T47D (cell line): ENCODE results near the gene HMGB3.

Experiments used
- DNase-seq, 2 experiments: peaks; one replicate each; pipeline versions ENCODE4 v3.0.0 to v3.0.0-alpha.2; 2011 to 2012; ENCODE audit warnings: low read depth in 1 of 2, low spot score in 1 of 2
- JUND ChIP-seq: IDR thresholded peaks from 2 replicates; pipeline ENCODE4 v1.6.1; 2012; ENCODE audit warnings: low read depth
- in situ Hi-C: cut with HindIII; loops from 2 replicates; pipeline ENCODE4 v1.10.0; 2016; ENCODE audit warnings: low sequenced_read_pairs, low pct_unique_long_range_greater_than_20kb

HMGB3 gene

GRCh38 chrX:150982788-150983520 lies at the start of gene HMGB3:
Gene HMGB3 (plus strand): TSS chrX:150983335. CDS start chrX:150985600, 2,265 bp downstream.
- peak; percentile 92 for DNase-seq
- no peak for TF ChIP-seq JUND
- in situ Hi-C loops = no loop called here

DNA sequence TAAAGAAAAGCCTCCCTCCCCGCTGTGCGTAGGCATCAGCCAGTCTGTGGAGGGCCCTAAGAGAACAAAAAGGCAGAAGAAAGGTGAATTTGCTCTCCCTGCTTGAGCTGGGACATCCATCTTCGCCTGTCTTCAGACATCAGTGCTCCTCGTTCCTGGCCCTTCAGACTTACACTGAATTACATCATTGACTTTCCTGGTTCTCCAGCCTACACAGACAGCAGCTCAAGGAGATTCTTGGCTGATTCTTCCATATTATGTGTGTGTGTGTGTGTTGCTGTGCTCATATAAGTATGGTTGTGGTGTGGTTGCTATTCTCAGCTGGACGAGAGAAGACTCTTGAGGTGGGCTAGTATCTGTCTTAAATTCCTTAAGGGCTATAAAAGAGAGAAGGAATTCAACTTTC lies 49.2 kb upstream of the HMGB3 start:
- no peak for DNase-seq

GRCh38 chrX:150934453-150934852 lies 48.7 kb upstream of the HMGB3 start:
- in situ Hi-C loops = no loop called here
- DNase-seq = peak in 1 of 2 experiments; percentile 15
- no peak for TF ChIP-seq JUND

More for the DNA sequence above, 49.2 kb upstream of the HMGB3 start:
- in situ Hi-C loops = no loop called here
- TF ChIP-seq JUND = no peak

DNA sequence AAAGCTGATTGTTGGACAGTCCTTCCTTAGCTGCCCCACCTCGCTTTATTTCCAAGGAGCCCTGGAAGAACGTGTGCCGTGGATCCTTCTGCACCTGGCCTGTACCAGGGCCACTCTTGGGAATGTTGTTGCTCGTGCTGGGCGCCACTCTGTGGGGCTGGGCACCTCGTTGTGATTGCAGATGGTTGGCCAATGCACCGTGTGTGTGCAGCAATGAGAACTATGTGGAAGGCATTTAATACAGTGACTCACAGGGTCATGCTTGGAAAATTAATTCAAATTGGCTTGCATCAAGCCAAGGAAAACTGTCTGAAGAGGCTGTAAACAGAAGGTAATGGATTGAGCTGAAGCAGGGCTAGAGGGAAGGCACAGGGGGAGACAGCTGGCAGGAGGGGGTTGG lies 47.7 kb upstream of the HMGB3 start:
- no peak for DNase-seq
- TF ChIP-seq JUND = no peak
- in situ Hi-C loops = no loop called here

- in situ Hi-C loops = no loop called here
- DNase-seq = no peak
- TF ChIP-seq JUND = no peak
These were observed 46.6 kb upstream of the HMGB3 start for GRCh38 chrX:150936556-150936955.

GRCh38 chrX:150940844-150941495 lies 42.2 kb upstream of the HMGB3 start:
- TF ChIP-seq JUND = no peak
- in situ Hi-C loops = no loop called here
- DNase-seq = no peak

DNA sequence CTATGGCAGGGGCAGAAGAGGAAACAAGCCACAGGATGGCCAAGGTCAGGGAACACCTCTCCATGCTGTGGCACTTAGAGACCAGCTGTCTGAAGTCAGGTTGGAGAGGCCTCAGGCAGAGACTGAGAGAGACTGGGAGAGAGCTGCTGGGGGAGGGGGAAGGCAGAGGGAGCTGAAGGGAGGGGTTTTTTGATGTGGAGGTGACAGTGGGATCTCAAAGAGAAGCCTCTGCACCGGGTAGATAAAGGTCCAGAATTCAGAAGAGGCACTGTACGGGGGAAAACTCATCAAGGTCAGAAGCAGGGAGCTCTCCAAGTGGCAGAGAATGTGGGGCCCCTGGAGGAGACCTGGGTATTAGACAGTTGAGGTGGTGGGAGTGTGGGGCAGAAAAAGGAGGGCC lies 41.6 kb upstream of the HMGB3 start:
- DNase-seq = no peak
- in situ Hi-C loops = no loop called here
- TF ChIP-seq JUND = no peak

GRCh38 chrX:150942942-150943594 lies 40.1 kb upstream of the HMGB3 start:
- in situ Hi-C loops = no loop called here
- TF ChIP-seq JUND = no peak
- DNase-seq = peak in 1 of 2 experiments; percentile 19

DNA sequence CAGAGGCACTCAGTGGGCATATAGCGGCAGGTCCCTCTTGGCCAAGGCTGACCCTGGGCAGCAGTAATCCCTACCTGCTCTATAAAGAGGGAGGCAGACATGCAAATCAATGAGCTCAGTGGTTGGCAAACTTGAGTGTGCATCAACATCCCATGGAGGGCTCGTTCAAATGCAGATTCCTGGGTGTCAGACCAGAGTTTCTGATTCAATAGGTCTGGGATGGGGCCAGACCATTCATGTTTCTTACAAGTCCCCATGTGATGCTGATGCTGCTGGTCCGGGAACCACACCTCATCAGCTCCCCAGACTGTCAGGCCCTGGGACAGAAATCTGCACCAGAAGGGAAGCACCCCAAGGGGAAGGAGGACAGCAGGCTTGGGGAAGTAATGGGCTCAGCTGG lies 38.9 kb upstream of the HMGB3 start:
- in situ Hi-C loops = no loop called here
- TF ChIP-seq JUND = no peak

DNA sequence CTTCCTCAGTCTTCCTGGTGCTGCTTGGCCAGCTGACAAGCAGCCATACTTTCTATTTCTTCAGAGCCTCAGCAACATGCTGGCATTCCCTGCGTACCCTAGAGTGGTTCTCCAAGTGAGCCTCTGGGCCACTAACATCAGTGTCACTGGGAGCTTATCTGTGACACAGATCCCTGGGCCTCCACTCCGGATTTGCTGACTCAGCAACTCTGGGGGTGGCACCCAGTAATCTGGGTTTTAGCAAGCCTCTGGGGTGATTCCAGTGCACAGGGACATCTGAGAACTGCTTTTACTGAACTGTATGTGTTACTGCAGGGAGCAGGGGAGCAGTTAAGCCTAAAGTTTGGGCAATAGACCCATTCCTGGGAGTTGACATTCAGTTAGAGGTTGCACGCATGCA lies 28.2 kb upstream of the HMGB3 start:
- TF ChIP-seq JUND = no peak
- in situ Hi-C loops = no loop called here
- DNase-seq = no peak

More for the DNA sequence above, 38.9 kb upstream of the HMGB3 start:
- no peak for DNase-seq

DNA sequence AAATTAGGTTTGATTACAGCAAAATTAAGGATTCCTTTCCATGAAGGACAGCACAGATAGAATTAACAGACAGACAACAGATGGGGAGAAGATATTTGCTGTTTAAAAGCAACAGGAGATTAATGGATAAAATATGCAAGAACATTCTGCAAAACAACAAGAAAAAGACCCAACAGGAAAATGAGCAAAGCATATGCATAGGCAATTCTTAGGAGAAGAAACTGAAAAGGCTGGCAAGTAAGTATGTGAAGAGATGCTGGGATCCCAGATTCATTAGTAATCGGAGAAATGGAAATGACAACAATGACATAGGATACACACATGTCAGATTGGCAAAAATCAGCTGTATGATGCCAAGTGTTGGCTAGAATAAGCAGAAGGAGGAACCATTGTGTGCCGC lies 27.5 kb upstream of the HMGB3 start:
- in situ Hi-C loops = no loop called here
- no peak for DNase-seq
- no peak for TF ChIP-seq JUND

DNA sequence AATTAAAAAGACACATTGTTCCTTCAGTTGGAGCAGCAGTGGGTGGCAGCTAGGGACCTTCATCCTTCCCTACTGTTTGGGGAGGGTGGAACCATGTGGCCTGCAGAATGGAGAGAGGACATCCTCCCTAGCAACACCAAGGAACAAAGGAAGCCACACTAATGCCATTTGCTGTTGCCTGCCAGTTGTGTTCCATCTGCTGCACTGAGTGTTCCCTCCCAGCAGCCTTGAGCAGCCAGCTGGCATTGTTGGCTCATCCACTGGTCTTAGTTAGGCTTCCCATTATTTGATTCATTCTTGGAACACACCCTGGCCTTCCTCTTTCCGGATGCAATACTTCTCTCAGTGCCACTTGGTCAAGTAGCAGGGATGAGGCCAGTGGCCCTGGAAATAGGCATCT lies 25.0 kb upstream of the HMGB3 start:
- in situ Hi-C loops = no loop called here
- no peak for DNase-seq
- no peak for TF ChIP-seq JUND

DNA sequence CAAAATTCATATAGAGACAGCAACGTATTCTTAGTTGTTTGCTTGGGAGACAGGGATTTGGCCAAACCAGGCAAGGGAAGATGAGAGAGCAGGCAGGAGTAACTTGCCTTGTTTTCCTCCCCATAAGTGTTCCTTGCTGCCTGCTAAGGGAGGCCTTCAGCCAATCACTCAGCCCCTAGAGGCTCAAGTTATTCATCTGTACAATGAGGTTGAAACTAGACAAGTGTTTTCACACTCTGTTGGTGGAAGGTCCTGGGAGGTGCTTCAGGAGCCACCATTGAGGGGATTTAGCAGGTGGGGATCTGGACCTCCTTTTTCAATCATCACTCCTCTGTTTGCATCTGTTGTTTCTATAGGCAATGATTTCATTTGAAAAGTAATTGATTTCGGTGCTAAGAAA lies 23.6 kb upstream of the HMGB3 start:
- in situ Hi-C loops = no loop called here
- DNase-seq = no peak
- TF ChIP-seq JUND = no peak
